ENCODE data around the gene DYDC2.

Gene DYDC2

DNA sequence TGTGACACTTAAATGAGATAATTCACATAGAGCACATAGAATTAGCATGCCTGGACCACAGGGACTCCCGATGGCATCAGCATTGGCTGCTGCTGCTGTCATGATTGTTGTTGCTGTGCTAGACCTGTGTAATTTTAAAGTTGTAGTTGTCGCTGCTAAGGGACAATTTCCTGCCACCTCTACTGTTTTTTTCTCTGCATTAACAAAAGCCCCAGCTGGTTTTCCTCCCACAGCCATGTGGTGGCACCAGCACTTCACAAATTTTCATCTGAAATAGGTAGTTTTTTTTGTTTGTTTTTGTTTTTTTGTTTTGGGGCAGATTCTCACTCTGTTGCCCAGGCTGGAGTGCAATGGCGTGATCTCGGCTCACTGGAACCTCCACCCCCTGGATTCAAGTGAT lies 26.4 kb downstream of the DYDC2 start:
- TF ChIP-seq NFIC (IDR thresholded peaks at IDR 0.05) = no peak
- peak; percentile 90 for TF ChIP-seq RAD21 (IDR thresholded peaks at IDR 0.05; ENCODE audit: low read depth)

GRCh38 chr10:80390740-80391139 lies 34.2 kb downstream of the DYDC2 start:
- TF ChIP-seq CREB1 (IDR thresholded peaks at IDR 0.05; ENCODE audit: low read depth) = no peak
- no peak for TF ChIP-seq TAF1 (IDR thresholded peaks at IDR 0.05; ENCODE audit: low read depth)
- no peak for TF ChIP-seq EP300 (IDR thresholded peaks at IDR 0.05; ENCODE audit: borderline replicate concordance)
- no peak for TF ChIP-seq TCF12 (IDR thresholded peaks at IDR 0.05; ENCODE audit: low read depth)
- TF ChIP-seq ZBTB7A (IDR thresholded peaks at IDR 0.05; ENCODE audit: low read depth) = no peak
- no peak for TF ChIP-seq FOXM1 (IDR thresholded peaks at IDR 0.05; ENCODE audit: borderline replicate concordance, low read depth)
- no peak for TF ChIP-seq CEBPB (IDR thresholded peaks at IDR 0.05)
- no peak for TF ChIP-seq RAD21 (IDR thresholded peaks at IDR 0.05; ENCODE audit: low read depth)
- TF ChIP-seq, protein P1, sequence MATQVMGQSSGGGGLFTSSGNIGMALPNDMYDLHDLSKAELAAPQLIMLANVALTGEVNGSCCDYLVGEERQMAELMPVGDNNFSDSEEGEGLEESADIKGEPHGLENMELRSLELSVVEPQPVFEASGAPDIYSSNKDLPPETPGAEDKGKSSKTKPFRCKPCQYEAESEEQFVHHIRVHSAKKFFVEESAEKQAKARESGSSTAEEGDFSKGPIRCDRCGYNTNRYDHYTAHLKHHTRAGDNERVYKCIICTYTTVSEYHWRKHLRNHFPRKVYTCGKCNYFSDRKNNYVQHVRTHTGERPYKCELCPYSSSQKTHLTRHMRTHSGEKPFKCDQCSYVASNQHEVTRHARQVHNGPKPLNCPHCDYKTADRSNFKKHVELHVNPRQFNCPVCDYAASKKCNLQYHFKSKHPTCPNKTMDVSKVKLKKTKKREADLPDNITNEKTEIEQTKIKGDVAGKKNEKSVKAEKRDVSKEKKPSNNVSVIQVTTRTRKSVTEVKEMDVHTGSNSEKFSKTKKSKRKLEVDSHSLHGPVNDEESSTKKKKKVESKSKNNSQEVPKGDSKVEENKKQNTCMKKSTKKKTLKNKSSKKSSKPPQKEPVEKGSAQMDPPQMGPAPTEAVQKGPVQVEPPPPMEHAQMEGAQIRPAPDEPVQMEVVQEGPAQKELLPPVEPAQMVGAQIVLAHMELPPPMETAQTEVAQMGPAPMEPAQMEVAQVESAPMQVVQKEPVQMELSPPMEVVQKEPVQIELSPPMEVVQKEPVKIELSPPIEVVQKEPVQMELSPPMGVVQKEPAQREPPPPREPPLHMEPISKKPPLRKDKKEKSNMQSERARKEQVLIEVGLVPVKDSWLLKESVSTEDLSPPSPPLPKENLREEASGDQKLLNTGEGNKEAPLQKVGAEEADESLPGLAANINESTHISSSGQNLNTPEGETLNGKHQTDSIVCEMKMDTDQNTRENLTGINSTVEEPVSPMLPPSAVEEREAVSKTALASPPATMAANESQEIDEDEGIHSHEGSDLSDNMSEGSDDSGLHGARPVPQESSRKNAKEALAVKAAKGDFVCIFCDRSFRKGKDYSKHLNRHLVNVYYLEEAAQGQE (IDR thresholded peaks at IDR 0.05; ENCODE audit: low read depth) = no peak
- no peak for TF ChIP-seq USF1 (IDR thresholded peaks at IDR 0.05)
- TF ChIP-seq MAX (IDR thresholded peaks at IDR 0.05) = no peak
- TF ChIP-seq TEAD4 (IDR thresholded peaks at IDR 0.05) = no peak
- no peak for TF ChIP-seq NFIC (IDR thresholded peaks at IDR 0.05)
- TF ChIP-seq EGR1 (IDR thresholded peaks at IDR 0.05) = no peak
- TF ChIP-seq YY1 (IDR thresholded peaks at IDR 0.05; ENCODE audit: low read depth) = no peak

- no peak for TF ChIP-seq EP300 (IDR thresholded peaks at IDR 0.05; ENCODE audit: borderline replicate concordance)
- TF ChIP-seq, protein P1 (IDR thresholded peaks at IDR 0.05; ENCODE audit: low read depth) = no peak
- TF ChIP-seq ZBTB7A (IDR thresholded peaks at IDR 0.05; ENCODE audit: low read depth) = no peak
- no peak for TF ChIP-seq MAX (IDR thresholded peaks at IDR 0.05)
- TF ChIP-seq FOXM1 (IDR thresholded peaks at IDR 0.05; ENCODE audit: borderline replicate concordance, low read depth) = no peak
- TF ChIP-seq YY1 (IDR thresholded peaks at IDR 0.05; ENCODE audit: low read depth) = no peak
- no peak for TF ChIP-seq RAD21 (IDR thresholded peaks at IDR 0.05; ENCODE audit: low read depth)
- TF ChIP-seq NFIC (IDR thresholded peaks at IDR 0.05) = no peak
These were observed 35.7 kb downstream of the DYDC2 start for GRCh38 chr10:80392250-80392649.

- TF ChIP-seq USF1 (IDR thresholded peaks at IDR 0.05) (no peak), ZBTB7A (IDR thresholded peaks at IDR 0.05; ENCODE audit: low read depth) (no peak), FOXM1 (IDR thresholded peaks at IDR 0.05; ENCODE audit: borderline replicate concordance, low read depth) (no peak), TEAD4 (IDR thresholded peaks at IDR 0.05) (no peak), NFIC (IDR thresholded peaks at IDR 0.05) (no peak), EP300 (IDR thresholded peaks at IDR 0.05; ENCODE audit: borderline replicate concordance) (no peak), YY1 (IDR thresholded peaks at IDR 0.05; ENCODE audit: low read depth) (no peak), CEBPB (IDR thresholded peaks at IDR 0.05) (no peak), RAD21 (IDR thresholded peaks at IDR 0.05; ENCODE audit: low read depth) (no peak)
- TF ChIP-seq, protein P1 (IDR thresholded peaks at IDR 0.05; ENCODE audit: low read depth) = no peak
These were observed 37.9 kb downstream of the DYDC2 start for GRCh38 chr10:80394358-80394916.

DNA sequence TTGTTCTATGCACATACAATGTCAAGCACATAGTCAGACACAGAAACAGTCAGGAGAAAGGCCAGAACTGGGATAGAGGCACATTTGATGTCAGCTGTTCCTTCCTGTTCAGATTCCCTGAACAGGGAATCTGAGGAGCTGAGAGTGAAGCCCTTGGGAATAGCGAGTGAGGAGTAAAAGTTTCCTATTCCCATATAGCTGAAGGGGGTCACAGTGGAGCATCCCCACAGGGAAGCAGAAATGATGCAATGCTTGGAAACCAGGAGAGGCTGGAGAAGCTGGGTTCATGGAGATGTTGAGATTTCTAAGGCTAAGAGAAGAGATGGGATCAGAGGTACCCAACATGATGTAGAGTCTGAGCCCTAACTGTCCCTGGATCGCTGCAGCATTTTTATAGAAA lies 40.4 kb downstream of the DYDC2 start:
- TF ChIP-seq ZBTB7A (IDR thresholded peaks at IDR 0.05; ENCODE audit: low read depth) (no peak), TAF1 (IDR thresholded peaks at IDR 0.05; ENCODE audit: low read depth) (no peak), TCF12 (IDR thresholded peaks at IDR 0.05; ENCODE audit: low read depth) (no peak), USF1 (IDR thresholded peaks at IDR 0.05) (no peak), FOXM1 (IDR thresholded peaks at IDR 0.05; ENCODE audit: borderline replicate concordance, low read depth) (no peak), NFIC (IDR thresholded peaks at IDR 0.05) (no peak), EGR1 (IDR thresholded peaks at IDR 0.05) (no peak), CEBPB (IDR thresholded peaks at IDR 0.05) (no peak), TEAD4 (IDR thresholded peaks at IDR 0.05) (no peak), MAX (IDR thresholded peaks at IDR 0.05) (no peak), EP300 (IDR thresholded peaks at IDR 0.05; ENCODE audit: borderline replicate concordance) (no peak), RAD21 (IDR thresholded peaks at IDR 0.05; ENCODE audit: low read depth) (no peak), YY1 (IDR thresholded peaks at IDR 0.05; ENCODE audit: low read depth) (no peak), CREB1 (IDR thresholded peaks at IDR 0.05; ENCODE audit: low read depth) (no peak)
- TF ChIP-seq, protein P1 (IDR thresholded peaks at IDR 0.05; ENCODE audit: low read depth) = no peak

Measured in Ishikawa (cell line).